IMR-90 (cell line): Measurements from ENCODE around the gene PPFIBP2. TPM values are rescaled to one million over a fixed set of nuclear protein-coding genes. Genes with fewer than 3 reads are reported as not detected.

Source experiments
- ATAC-seq: fragments of 200-7000 bp; cut with Tn5 transposase; 2 replicates; pipeline ENCODE4 v1.9.1; 2020; ENCODE audit warnings: low read depth, mild to moderate bottlenecking, moderate library complexity
- BruUV-seq: library from RNA; stranded (reverse); fragments of 400-500 nt; replicated peaks from 2 replicates; lab custom pipeline; 2021; lab: Mats Ljungman, UMichigan
- CTCF ChIA-PET: fragments of 300-600 bp; formaldehyde crosslinking; extraction: SDS; loops from one replicate; lab custom pipeline; 2021; ENCODE audit warnings: antibody characterized with exemption; lab: Yijun Ruan, JAX
- POLR2A ChIA-PET: fragments of 300-600 bp; sonication (Branson Sonifier 250); formaldehyde crosslinking; loops from one replicate; lab custom pipeline; 2022; ENCODE audit warnings: antibody characterized with exemption; ENCODE audit not compliant: unreplicated experiment; lab: Charles Lee
- DNase-seq: peaks from one replicate; pipeline ENCODE4 v3.0.0; 2013
- H2AFZ ChIP-seq: replicated peaks from 2 replicates; pipeline ENCODE3; 2013; ENCODE audit warnings: low read length, mild to moderate bottlenecking; ENCODE audit not compliant: poor library complexity
- H2AK5ac ChIP-seq: 2 replicates; pipeline ENCODE4 v1.6.1; 2013; ENCODE audit warnings: low read depth, low read length, inconsistent platforms
- H2AK9ac ChIP-seq: replicated peaks from 2 replicates; pipeline ENCODE3; 2013; ENCODE audit warnings: mild to moderate bottlenecking, low read depth, low read length, moderate library complexity; ENCODE audit not compliant: poor library complexity
- H2BK120ac ChIP-seq: 2 replicates; pipeline ENCODE4 v1.6.1; 2013; ENCODE audit warnings: low read depth, low read length, inconsistent platforms
- H2BK15ac ChIP-seq: 3 replicates; pipeline ENCODE4 v1.6.1; 2013; ENCODE audit warnings: low read depth, low read length, inconsistent platforms
- H2BK20ac ChIP-seq: 2 replicates; pipeline ENCODE4 v1.6.1; 2013; ENCODE audit warnings: low read depth, mild to moderate bottlenecking, inconsistent platforms, low read length, moderate library complexity
- H2BK5ac ChIP-seq: 2 replicates; pipeline ENCODE4 v1.6.1; 2013; ENCODE audit warnings: mild to moderate bottlenecking, low read depth, low read length, inconsistent platforms; ENCODE audit not compliant: poor library complexity, severe bottlenecking
- H3K14ac ChIP-seq: replicated peaks from 2 replicates; pipeline ENCODE4 v1.6.1; 2013; ENCODE audit warnings: low read depth, low read length, inconsistent platforms
- H3K18ac ChIP-seq: 2 replicates; pipeline ENCODE4 v1.6.1; 2013; ENCODE audit warnings: low read depth, low read length, control low read depth
- H3K23ac ChIP-seq: 2 replicates; pipeline ENCODE4 v1.6.1; 2013; ENCODE audit warnings: low read depth, low read length, inconsistent platforms
- H3K27ac ChIP-seq: 2 replicates; pipeline ENCODE4 v1.5.1; 2013; ENCODE audit warnings: mild to moderate bottlenecking, control low read depth, low read length; ENCODE audit not compliant: insufficient read depth
- H3K27me3 ChIP-seq: 2 replicates; pipeline ENCODE4 v1.6.1; 2013; ENCODE audit warnings: low read length; ENCODE audit not compliant: control insufficient read depth, insufficient read depth
- H3K36me3 ChIP-seq: 2 replicates; pipeline ENCODE4 v1.6.1; 2013; ENCODE audit warnings: low read length, mixed read lengths; ENCODE audit not compliant: control insufficient read depth, insufficient read depth
- H3K4ac ChIP-seq: 2 replicates; pipeline ENCODE4 v1.6.1; 2013; ENCODE audit warnings: low read depth, low read length, inconsistent platforms
- H3K4me1 ChIP-seq: 2 replicates; pipeline ENCODE4 v1.6.1; 2013; ENCODE audit warnings: low read length, mixed read lengths; ENCODE audit not compliant: control insufficient read depth, insufficient read depth
- H3K4me2 ChIP-seq: 2 replicates; pipeline ENCODE4 v1.6.1; 2013; ENCODE audit warnings: low read depth, mild to moderate bottlenecking, control low read depth, low read length, moderate library complexity
- H3K4me3 ChIP-seq: 2 replicates; pipeline ENCODE4 v1.5.1; 2013; ENCODE audit warnings: low read depth, mild to moderate bottlenecking, control low read depth, low read length, moderate library complexity; ENCODE audit not compliant: insufficient read depth
- H3K56ac ChIP-seq: 2 replicates; pipeline ENCODE4 v1.6.1; 2013; ENCODE audit warnings: low read length, inconsistent platforms; ENCODE audit not compliant: insufficient read depth; ENCODE audit errors: extremely low read depth
- H3K79me1 ChIP-seq, 2 experiments: 2 replicates each; pipeline ENCODE4 v1.6.1; 2013; ENCODE audit warnings: low read length in 2 of 2, inconsistent platforms in 1 of 2, low read depth in 1 of 2
- H3K9ac ChIP-seq: 2 replicates; pipeline ENCODE4 v1.6.1; 2013; ENCODE audit warnings: low read depth, low read length, control low read depth
- H3K9me1 ChIP-seq: 2 replicates; pipeline ENCODE4 v1.6.1; 2013; ENCODE audit warnings: low read length, inconsistent platforms; ENCODE audit not compliant: insufficient read depth
- H3K9me3 ChIP-seq: 2 replicates; pipeline ENCODE4 v1.6.1; 2013; ENCODE audit warnings: low read length; ENCODE audit not compliant: control insufficient read depth, insufficient read depth
- H4K20me1 ChIP-seq: 2 replicates; pipeline ENCODE4 v1.6.1; 2013; ENCODE audit warnings: low read length, inconsistent platforms; ENCODE audit not compliant: insufficient read depth
- H4K5ac ChIP-seq: 2 replicates; pipeline ENCODE4 v1.6.1; 2013; ENCODE audit warnings: mild to moderate bottlenecking, low read depth, low read length, control low read depth
- H4K8ac ChIP-seq, 2 experiments: 2 replicates each; pipeline ENCODE4 v1.6.1; 2013; ENCODE audit warnings: low read depth in 2 of 2, low read length in 2 of 2, control low read depth in 1 of 2, inconsistent platforms in 1 of 2
- H4K91ac ChIP-seq: 2 replicates; pipeline ENCODE4 v1.6.1; 2013; ENCODE audit warnings: low read depth, low read length, inconsistent platforms; ENCODE audit not compliant: insufficient read depth
- CEBPB ChIP-seq: IDR thresholded peaks from 2 replicates; pipeline ENCODE4 v1.6.1; 2012; ENCODE audit warnings: low read depth, low read length, improper control_type of control experiment
- CHD1 ChIP-seq: IDR thresholded peaks from 2 replicates; pipeline ENCODE4 v1.6.1; 2012; ENCODE audit warnings: low read depth, low read length, improper control_type of control experiment
- ELK1 ChIP-seq: fragments of 150-350 bp; IDR thresholded peaks from 2 replicates; pipeline ENCODE4 v1.6.1; 2016; ENCODE audit warnings: low read depth, mild to moderate bottlenecking, low read length, moderate library complexity, borderline replicate concordance
- MAZ ChIP-seq: IDR thresholded peaks from 2 replicates; pipeline ENCODE4 v1.6.1; 2012; ENCODE audit warnings: low read depth, mild to moderate bottlenecking, low read length, improper control_type of control experiment, moderate library complexity, borderline replicate concordance
- MXI1 ChIP-seq: IDR thresholded peaks from 2 replicates; pipeline ENCODE4 v1.6.1; 2012; ENCODE audit warnings: low read depth, mild to moderate bottlenecking, low read length, moderate library complexity, borderline replicate concordance
- RAD21 ChIP-seq: IDR thresholded peaks from 2 replicates; pipeline ENCODE4 v1.6.1; 2012; ENCODE audit warnings: low read length, improper control_type of control experiment
- RFX5 ChIP-seq: IDR thresholded peaks from 2 replicates; pipeline ENCODE4 v1.8.0; 2012; ENCODE audit warnings: low read depth, mild to moderate bottlenecking, low read length, moderate library complexity
- SMC3 ChIP-seq: fragments of 150-350 bp; IDR thresholded peaks from 2 replicates; pipeline ENCODE4 v1.6.1; 2016; ENCODE audit warnings: low read depth, mild to moderate bottlenecking, antibody characterized with exemption, low read length, moderate library complexity
- USF2 ChIP-seq: fragments of 150-350 bp; IDR thresholded peaks from 2 replicates; pipeline ENCODE4 v1.6.1; 2017; ENCODE audit warnings: mild to moderate bottlenecking, antibody characterized with exemption, low read length, low read depth
- whole genome bisulfite sequencing, 2 experiments: methylation state at CpG; one replicate each; pipeline versions ENCODE4 v1.1.5 to v1.1.7; 2013; ENCODE audit warnings: missing lambda C conversion rate in 2 of 2; ENCODE audit not compliant: insufficient read length in 1 of 2; ENCODE audit errors: extremely low coverage in 2 of 2; 5-methylcytosine and 5-hydroxymethylcytosine counted together
- dilution Hi-C: fragments of 300-500 bp; cut with HindIII; formaldehyde crosslinking; loops from one replicate; pipeline ENCODE4 v1.14.3; 2018; ENCODE audit warnings: low sequenced_read_pairs; ENCODE audit not compliant: unreplicated experiment
- in situ Hi-C: fragments of 300-500 bp; cut with MboI; formaldehyde crosslinking; loops from 3 replicates; pipeline ENCODE4 v1.14.3; 2019; ENCODE audit warnings: low sequenced_read_pairs, inconsistent platforms, mixed read lengths
- intact Hi-C: fragments of 100-400 bp; cut with micrococcal nuclease; formaldehyde crosslinking; loops from 2 replicates; pipeline ENCODE4 v1.10.0; 2022
- polyA plus RNA-seq, 3 experiments: library from polyadenylated mRNA; depleted of rRNA; stranded (reverse); fragments of >200 nt; gene quantifications; 2 replicates each; pipeline ENCODE4 v1.2.3, GENCODE V29; 2012; ENCODE audit warnings: low replicate concordance in 1 of 3
- total RNA-seq: library from RNA; depleted of rRNA; stranded (reverse); fragments of >200 nt; gene quantifications from 2 replicates; pipeline ENCODE4 v1.2.3, GENCODE V29; 2012

PPFIBP2 gene
- total and polyA plus RNA-seq, 2 of the 4 experiments (the other 2 are of a cell fraction), result 6.0 to 11.8 TPM

DNA sequence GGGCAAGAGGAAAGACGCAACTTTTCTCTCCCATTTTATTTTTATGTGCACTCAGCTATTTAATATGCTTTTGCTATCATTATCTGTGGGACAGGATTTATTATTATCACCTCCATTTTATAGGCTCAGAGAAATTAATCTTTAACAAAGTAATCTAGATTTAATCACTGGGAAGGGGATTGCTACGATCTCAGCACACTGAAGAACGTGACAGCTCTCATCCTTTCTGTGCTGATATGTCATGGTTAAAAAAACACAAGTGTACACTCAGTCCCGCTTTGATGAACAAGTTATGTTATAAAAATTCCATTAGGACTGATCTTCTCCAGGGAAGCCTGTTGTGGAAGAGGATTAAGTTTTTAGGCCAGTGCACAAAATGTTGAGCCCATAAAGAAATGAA lies 121.9 kb downstream of the PPFIBP2 start:
- H2AK9ac ChIP-seq, result no peak overlapping the region
- no peak overlapping the region for H4K8ac ChIP-seq
- intact Hi-C loops (no loop called here), dilution Hi-C loops (no loop called here), in situ Hi-C loops (no loop called here)
- H4K20me1 ChIP-seq, result no peaks in the 10 kb centered on the region
- no peak overlapping the region for H2BK5ac ChIP-seq
- H3K27ac ChIP-seq, result no peak overlapping the region
- H3K4me3 ChIP-seq, result no peak overlapping the region
- H2AFZ ChIP-seq, result no peak overlapping the region
- no peak overlapping the region for H3K4ac ChIP-seq
- no peak overlapping the region for H2BK120ac ChIP-seq
- ChIA-PET POLR2A (no interaction called here), CTCF (interaction anchor here (1.0 kb wide), 1 partner anchor 42 kb away, joined by 3 read pairs; no protein-coding TSS in a partner anchor)
- no peak overlapping the region for H4K5ac ChIP-seq
- no peaks in the 10 kb centered on the region for H3K27me3 ChIP-seq
- ATAC-seq (no peak), DNase-seq (no peak)
- H3K4me1 ChIP-seq, result no peaks in the 10 kb centered on the region
- H3K9ac ChIP-seq, result no peak overlapping the region
- no peak overlapping the region for H2AK5ac ChIP-seq
- no peak overlapping the region for H3K23ac ChIP-seq
- WGBS, 2 experiments, result no CpG with 5 or more reads among the region's 4 CpGs
- no TSS peak for BruUV-seq
- H3K4me2 ChIP-seq, result no peak overlapping the region
- no peak overlapping the region for H2BK15ac ChIP-seq
- H3K36me3 ChIP-seq, result no peaks in the 10 kb centered on the region
- peaks cover 8% of the 10 kb centered on the region for H3K9me1 ChIP-seq
- H3K18ac ChIP-seq, result no peak overlapping the region
- no peak for TF ChIP-seq RAD21
- TF ChIP-seq RFX5, result no peak
- no peak for TF ChIP-seq USF2
- no peak for TF ChIP-seq CHD1
- no peak for TF ChIP-seq ELK1
- no peak for TF ChIP-seq MAZ
- no peak for TF ChIP-seq CEBPB
- no peak for TF ChIP-seq MXI1
- no peak for TF ChIP-seq SMC3
- H2BK20ac ChIP-seq, result no peak overlapping the region
- no peak overlapping the region for H4K91ac ChIP-seq
- no peak overlapping the region for H3K14ac ChIP-seq
- H3K56ac ChIP-seq, result no peak overlapping the region
- no peaks in the 10 kb centered on the region for H3K79me1 ChIP-seq
- H3K9me3 ChIP-seq, result no peaks in the 10 kb centered on the region
